ENCODE results near the gene AFAP1L1.
A peak's percentile ranks its signal among the peaks of the same experiment; 100 is the strongest.

Gene AFAP1L1

GRCh38 chr5:149315753-149316152 is 44.1 kb downstream of the AFAP1L1 start:
- no peak for DNase-seq (ENCODE audit: low read depth)

DNA sequence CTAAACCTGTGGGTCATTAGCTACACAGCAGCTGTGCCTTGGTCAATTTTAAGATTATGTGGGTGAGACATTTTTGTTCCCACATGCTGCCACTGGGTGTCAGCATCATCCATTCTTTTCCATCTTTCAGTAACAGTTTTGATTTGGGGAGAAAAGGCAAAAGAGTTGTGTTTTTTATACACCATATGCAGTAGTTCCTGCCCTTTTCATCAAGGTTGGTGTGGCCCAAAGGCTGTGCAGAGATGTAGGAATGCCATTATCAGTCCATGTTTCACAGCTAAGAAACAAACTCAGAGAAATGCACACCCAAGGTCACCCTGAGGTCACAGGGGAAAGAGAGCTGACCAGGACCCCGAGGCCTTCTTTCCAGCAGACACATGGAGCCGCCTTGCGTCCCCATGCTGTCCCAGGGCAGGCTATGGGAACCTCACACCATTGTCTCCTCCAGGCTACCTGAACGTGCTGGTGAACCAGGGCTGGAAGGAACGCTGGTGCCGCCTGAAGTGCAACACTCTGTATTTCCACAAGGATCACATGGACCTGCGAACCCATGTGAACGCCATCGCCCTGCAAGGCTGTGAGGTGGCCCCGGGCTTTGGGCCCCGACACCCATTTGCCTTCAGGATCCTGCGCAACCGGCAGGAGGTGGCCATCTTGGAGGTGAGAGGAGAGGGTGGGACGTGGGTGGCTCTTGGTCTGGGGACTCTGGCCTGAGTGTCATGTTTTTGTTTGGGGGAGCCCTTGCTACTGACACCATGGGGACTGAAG is 45.8 kb downstream of the AFAP1L1 start:
- peak; percentile 51 for DNase-seq (ENCODE audit: low read depth)

GRCh38 chr5:149319174-149319573 is 47.5 kb downstream of the AFAP1L1 start:
- DNase-seq (ENCODE audit: low read depth): no peak

DNA sequence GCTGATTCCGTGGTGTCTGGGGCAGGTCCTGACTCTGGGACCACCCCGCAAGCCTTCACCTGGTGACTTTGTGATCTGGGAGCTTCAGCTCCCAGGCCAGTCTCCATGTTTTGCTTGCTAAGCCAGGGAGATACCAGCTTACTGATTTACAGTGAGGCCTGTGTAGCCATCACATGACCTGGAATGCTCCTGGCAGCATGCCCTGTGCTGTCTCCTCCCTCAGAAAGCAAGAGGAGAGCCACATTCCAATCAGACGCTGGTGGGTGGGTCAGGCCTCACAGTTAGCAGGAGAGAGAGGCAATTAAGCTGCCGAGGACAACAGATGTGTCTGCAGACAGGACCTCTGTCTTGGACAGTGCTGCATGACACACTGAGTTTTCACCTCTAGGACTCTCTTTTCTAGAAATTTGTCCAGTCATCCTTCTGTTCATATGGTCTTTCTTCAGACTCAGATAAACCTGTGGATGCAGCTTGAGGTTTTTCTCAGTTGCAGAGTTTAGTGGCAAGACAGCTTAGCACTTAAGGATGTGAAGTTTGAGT is 49.2 kb downstream of the AFAP1L1 start:
- peak; percentile 95 for DNase-seq (ENCODE audit: low read depth)

DNA sequence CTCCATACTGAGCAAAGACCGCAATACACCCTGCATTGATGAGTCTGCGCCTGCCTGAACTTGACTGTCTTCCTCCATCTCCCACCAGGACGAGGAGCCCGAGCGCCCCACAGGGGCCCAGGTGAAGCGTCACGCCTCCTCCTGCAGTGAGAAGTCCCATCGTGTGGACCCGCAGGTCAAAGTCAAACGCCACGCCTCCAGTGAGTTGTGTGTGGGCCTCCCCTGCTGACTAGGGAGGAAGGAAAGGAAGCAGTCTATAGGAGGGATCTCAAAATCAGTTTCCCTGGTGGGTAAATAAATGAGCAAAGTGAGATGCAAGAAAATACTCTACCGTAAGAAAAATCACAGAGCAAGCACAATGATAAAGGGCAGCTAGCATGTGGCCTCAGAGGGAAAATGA is 50.9 kb downstream of the AFAP1L1 start:
- DNase-seq (ENCODE audit: low read depth): no peak

DNA sequence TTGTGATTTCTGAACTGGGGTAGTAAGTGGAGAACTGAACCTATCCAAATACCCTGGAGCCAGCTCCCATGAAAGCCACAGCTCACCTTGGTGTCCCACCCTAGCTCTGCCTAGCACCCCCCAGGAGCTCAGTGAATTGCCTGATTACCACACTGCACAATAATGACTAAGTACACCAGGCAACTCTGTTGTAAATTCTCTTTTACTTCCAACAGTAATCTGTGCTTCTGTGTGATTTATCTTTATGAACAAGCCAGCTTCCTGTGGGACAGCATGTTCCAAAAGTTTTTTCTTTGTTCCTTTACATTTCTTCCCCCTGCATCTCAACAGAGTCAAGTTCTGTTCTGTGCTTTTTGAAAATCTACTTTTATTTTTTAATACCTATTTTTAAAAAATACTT is 51.6 kb downstream of the AFAP1L1 start:
- peak; percentile 54 for DNase-seq (ENCODE audit: low read depth)

DNA sequence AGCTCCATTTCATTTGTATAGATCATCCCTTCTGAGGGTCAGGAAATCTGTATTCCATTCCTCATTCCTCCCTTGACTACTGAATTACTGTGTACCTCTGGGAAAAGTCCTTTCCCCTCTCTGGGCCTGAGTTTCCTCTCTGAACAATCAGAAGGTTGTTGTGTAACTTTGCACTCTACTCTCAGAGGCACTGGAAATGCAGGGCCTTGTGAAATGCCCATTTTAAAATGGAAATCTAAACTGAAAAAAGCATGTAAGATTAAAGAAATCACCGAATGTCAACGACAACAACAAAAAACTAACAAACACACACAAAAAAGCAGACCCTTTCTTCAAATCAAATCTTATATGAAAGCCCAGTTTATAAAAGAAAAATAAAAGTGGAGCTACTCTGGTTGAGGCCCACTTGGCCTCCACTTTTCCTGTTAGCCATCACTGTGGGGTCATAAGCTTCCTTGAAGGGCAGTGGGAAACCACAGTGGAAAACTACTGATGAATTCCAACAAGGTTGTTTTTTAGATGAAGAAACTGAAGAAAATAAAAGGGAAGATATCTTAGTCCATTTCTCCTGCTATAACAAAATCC is 52.1 kb downstream of the AFAP1L1 start:
- peak; percentile 62 for DNase-seq (ENCODE audit: low read depth)

- DNase-seq (ENCODE audit: low read depth): no peak
These were observed 53.0 kb downstream of the AFAP1L1 start for GRCh38 chr5:149324641-149325040.

- DNase-seq (ENCODE audit: low read depth): peak; percentile 56
These were observed 53.6 kb downstream of the AFAP1L1 start for GRCh38 chr5:149325166-149325735.

- DNase-seq (ENCODE audit: low read depth): no peak
These were observed 54.2 kb downstream of the AFAP1L1 start for GRCh38 chr5:149325894-149326293.

- no peak for DNase-seq (ENCODE audit: low read depth)
These were observed 55.0 kb downstream of the AFAP1L1 start for GRCh38 chr5:149326611-149327010.

- no peak for DNase-seq (ENCODE audit: low read depth)
These were observed 56.5 kb downstream of the AFAP1L1 start for GRCh38 chr5:149328177-149328576.

DNA sequence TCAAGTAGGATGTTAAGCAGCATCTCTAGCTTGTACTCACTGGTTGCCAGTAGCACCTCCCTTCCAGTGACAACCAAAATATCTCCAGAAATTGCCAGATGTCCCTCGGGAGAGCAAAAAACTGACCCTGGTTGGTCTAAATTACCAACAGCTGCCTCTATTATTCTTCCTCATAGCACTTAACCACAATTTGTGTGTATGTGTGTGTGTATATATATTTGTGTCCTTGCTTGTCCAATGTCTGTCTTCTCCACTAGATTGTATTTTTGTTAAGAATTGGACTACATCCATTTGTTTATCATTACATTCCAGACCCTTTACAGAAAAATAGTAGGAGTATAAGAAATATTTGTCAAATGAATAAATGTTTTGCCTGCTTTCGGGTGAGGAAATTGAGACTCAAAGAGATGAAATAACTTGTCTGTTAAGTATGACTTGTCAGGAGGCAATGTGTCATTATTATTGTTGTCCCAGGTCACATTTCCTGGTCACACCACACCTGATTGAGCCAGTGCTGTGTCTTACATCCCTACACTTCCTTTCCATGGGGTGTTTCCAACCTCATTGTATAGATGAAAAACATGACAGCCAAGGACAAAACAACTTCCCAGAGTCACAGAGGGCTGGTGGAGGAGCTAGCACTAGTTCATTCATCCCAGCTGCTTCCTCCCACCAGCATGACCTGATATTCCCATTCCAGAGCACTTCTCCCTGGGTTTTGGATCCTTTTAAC is 62.2 kb downstream of the AFAP1L1 start:
- no peak for DNase-seq (ENCODE audit: low read depth)

- DNase-seq (ENCODE audit: low read depth): no peak
These were observed 66.1 kb downstream of the AFAP1L1 start for GRCh38 chr5:149337736-149338135.

DNA sequence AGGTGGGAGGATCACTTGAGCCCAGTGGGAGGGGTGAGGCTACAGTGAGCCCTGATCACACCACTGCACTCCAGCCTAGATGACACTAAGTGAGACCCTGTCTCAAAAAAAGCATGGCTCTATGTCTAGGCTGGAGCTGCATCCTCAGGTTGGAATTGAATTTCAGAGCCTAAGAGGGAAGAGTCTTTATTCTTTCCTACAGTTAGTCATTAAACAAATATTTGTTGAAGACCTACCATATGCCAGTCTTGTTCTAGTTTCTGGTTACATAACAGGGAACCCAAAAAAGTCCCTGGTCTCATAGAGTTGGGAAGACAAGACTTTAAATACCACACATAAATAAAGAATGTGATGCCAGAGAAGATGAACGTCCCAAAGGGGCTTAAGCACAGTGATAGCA is 66.7 kb downstream of the AFAP1L1 start:
- DNase-seq (ENCODE audit: low read depth): no peak

- DNase-seq (ENCODE audit: low read depth): no peak
These were observed 69.3 kb downstream of the AFAP1L1 start for GRCh38 chr5:149340920-149341319.

- DNase-seq (ENCODE audit: low read depth): no peak
These were observed 70.2 kb downstream of the AFAP1L1 start for GRCh38 chr5:149341876-149342275.

DNA sequence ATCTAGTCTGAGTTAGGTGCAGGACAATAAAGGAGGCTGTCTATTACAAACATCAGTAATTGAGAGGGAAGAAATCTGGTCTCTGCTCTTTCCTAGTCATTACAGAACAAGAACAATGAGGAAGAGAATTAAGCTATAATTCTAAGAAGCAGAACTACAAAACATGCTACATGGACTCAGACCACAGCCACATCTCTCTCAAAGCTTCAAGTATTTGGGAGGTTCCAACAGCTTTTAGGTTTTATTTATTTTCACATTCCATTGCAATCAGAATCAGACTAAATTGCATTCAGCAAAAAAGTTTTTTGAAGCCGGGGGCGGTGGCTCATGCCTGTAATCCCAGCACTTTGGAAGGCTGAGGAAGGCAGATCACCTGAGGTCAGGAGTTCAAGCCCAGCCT is 72.5 kb downstream of the AFAP1L1 start:
- DNase-seq (ENCODE audit: low read depth): no peak

DNA sequence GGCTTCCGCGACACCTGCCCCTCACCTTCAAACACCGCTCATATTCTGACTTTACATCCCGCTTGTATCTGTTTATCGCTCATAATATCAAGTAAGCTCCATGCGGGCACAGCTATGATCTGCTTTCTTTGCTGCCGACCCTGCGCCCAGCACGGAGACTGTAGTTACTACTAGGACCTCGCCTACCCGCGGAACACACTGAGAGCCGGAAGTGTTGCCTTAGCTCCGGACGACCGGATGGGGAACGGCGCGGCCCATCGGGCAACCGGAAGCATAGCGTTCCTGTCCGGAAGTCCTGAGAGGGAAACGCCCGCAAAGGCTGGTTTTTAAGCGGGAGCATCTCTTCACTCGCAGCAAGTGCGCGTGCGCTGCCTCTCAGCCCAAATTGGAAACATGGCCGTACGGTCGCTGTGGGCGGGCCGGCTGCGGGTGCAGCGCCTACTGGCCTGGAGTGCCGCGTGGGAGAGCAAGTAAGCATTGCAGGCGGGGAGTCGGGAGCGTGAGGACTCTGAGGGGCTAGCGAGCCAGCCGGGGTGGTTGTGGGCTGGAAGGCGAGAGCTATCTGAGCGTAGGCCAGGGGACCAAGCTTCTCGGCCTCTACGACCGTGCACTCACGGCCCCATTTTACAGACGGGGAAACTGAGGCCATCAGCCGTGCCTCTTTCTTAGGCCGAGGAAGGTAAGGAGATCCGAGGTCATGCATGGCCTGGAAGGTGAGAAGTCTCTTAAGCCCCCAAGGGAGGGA is 73.7 kb downstream of the AFAP1L1 start, which contains the start of gene GRPEL2:
GRPEL2 (plus strand) TSS at position 353 of the 745 bp plus-strand sequence; CDS start at position 394, 41 bp downstream.
- peak; percentile 97 for DNase-seq (ENCODE audit: low read depth)

GRCh38 chr5:149345892-149346222 is 74.2 kb downstream of the AFAP1L1 start:
- DNase-seq (ENCODE audit: low read depth): peak; percentile 63

GRCh38 chr5:149348518-149348917 is 76.9 kb downstream of the AFAP1L1 start:
- DNase-seq (ENCODE audit: low read depth): no peak

GRCh38 chr5:149349382-149349781 is 77.7 kb downstream of the AFAP1L1 start:
- no peak for DNase-seq (ENCODE audit: low read depth)
